WTC11 (cell line): ENCODE data around the gene APMAP. TPM values are rescaled to one million over a fixed set of nuclear protein-coding genes. Genes with fewer than 3 reads are reported as not detected.

Source experiments
- ATAC-seq: fragments of 200-7000 bp; cut with Tn5 transposase; 2 replicates; pipeline ENCODE4 v1.10.0; 2021; ENCODE audit warnings: mild to moderate bottlenecking, moderate library complexity
- CTCF ChIA-PET: fragments of 300-600 bp; sonication (Branson Sonifier 250); formaldehyde crosslinking; loops from one replicate; lab custom pipeline; 2021; ENCODE audit warnings: antibody characterized with exemption; lab: Charles Lee
- POLR2A ChIA-PET: fragments of 350-600 bp; sonication (Branson Sonifier 250); formaldehyde crosslinking; loops from one replicate; lab custom pipeline; 2021; ENCODE audit warnings: antibody characterized with exemption; lab: Charles Lee
- DNase-seq: peaks from one replicate; pipeline ENCODE4 v3.0.0; 2021; ENCODE audit warnings: low spot score
- H3K27ac Mint-ChIP-seq: 2 replicates; pipeline ENCODE4 v1.8.0; 2021; ENCODE audit warnings: mixed read lengths
- H3K27me3 Mint-ChIP-seq: 2 replicates; pipeline ENCODE4 v1.8.0; 2021; ENCODE audit warnings: low read depth, mild to moderate bottlenecking, moderate library complexity, mixed read lengths
- H3K36me3 Mint-ChIP-seq: 2 replicates; pipeline ENCODE4 v1.8.0; 2021; ENCODE audit warnings: mixed read lengths
- H3K4me1 Mint-ChIP-seq: 2 replicates; pipeline ENCODE4 v1.8.0; 2022; ENCODE audit warnings: mixed read lengths
- H3K4me3 Mint-ChIP-seq: 2 replicates; pipeline ENCODE4 v1.8.0; 2021; ENCODE audit warnings: mild to moderate bottlenecking, moderate library complexity, mixed read lengths
- H3K9me3 Mint-ChIP-seq: 2 replicates; pipeline ENCODE4 v1.8.0; 2021; ENCODE audit warnings: mixed read lengths
- AR ChIP-seq: fragments of 250-450 bp; sonication (Bioruptor Pico); IDR thresholded peaks from 2 replicates; pipeline ENCODE4 v1.9.0; 2021; ENCODE audit warnings: mild to moderate bottlenecking
- ELF4 ChIP-seq: sonication (generic); formaldehyde crosslinking; IDR thresholded peaks from 2 replicates; pipeline ENCODE4 v1.8.1; 2022; ENCODE audit warnings: low read depth, mild to moderate bottlenecking, moderate library complexity, missing genetic modification reagents
- EMX1 ChIP-seq: fragments of 250-450 bp; sonication (Bioruptor Pico); IDR thresholded peaks from 2 replicates; pipeline ENCODE4 v1.8.0; 2021; ENCODE audit warnings: mild to moderate bottlenecking
- FOXP1 ChIP-seq: sonication (generic); formaldehyde crosslinking; IDR thresholded peaks from 2 replicates; pipeline ENCODE4 v1.8.0; 2022; ENCODE audit warnings: missing genetic modification reagents, mild to moderate bottlenecking, moderate library complexity, borderline replicate concordance
- FOXP4 ChIP-seq: sonication (generic); formaldehyde crosslinking; IDR thresholded peaks from 2 replicates; pipeline ENCODE4 v1.8.0; 2022; ENCODE audit warnings: mild to moderate bottlenecking, missing genetic modification reagents
- GRHL2 ChIP-seq: fragments of 250-450 bp; sonication (Bioruptor Pico); IDR thresholded peaks from 2 replicates; pipeline ENCODE4 v1.8.0; 2022; ENCODE audit warnings: mild to moderate bottlenecking, moderate library complexity; ENCODE audit not compliant: insufficient replicate concordance, severe bottlenecking
- HMGXB4 ChIP-seq: sonication (generic); formaldehyde crosslinking; IDR thresholded peaks from 2 replicates; pipeline ENCODE4 v1.8.1; 2023; ENCODE audit warnings: mild to moderate bottlenecking, moderate library complexity, missing genetic modification reagents
- IRF1 ChIP-seq: sonication (generic); formaldehyde crosslinking; IDR thresholded peaks from 2 replicates; pipeline ENCODE4 v1.8.0; 2023; ENCODE audit warnings: missing genetic modification reagents
- JUN ChIP-seq: sonication (generic); formaldehyde crosslinking; IDR thresholded peaks from 2 replicates; pipeline ENCODE4 v1.8.0; 2023; ENCODE audit warnings: mild to moderate bottlenecking, missing genetic modification reagents
- MLX ChIP-seq: sonication (generic); formaldehyde crosslinking; IDR thresholded peaks from 2 replicates; pipeline ENCODE4 v1.8.1; 2023; ENCODE audit warnings: mild to moderate bottlenecking, missing genetic modification reagents, moderate library complexity
- MXD4 ChIP-seq: fragments of 250-450 bp; sonication (Bioruptor Pico); IDR thresholded peaks from 2 replicates; pipeline ENCODE4 v1.8.0; 2021; ENCODE audit warnings: mild to moderate bottlenecking, moderate library complexity, borderline replicate concordance
- NFYB ChIP-seq: sonication (generic); formaldehyde crosslinking; conservative IDR thresholded peaks from 2 replicates; pipeline ENCODE4 v1.8.0; 2022; ENCODE audit warnings: low read depth, missing genetic modification reagents
- NR2C2 ChIP-seq: sonication (generic); formaldehyde crosslinking; IDR thresholded peaks from 2 replicates; pipeline ENCODE4 v1.8.0; 2022; ENCODE audit warnings: mild to moderate bottlenecking, missing genetic modification reagents
- PRDM15 ChIP-seq: sonication (generic); formaldehyde crosslinking; IDR thresholded peaks from 2 replicates; pipeline ENCODE4 v1.8.0; 2022; ENCODE audit warnings: missing genetic modification reagents
- RELA ChIP-seq: sonication (generic); formaldehyde crosslinking; IDR thresholded peaks from 2 replicates; pipeline ENCODE4 v1.8.1; 2022; ENCODE audit warnings: missing genetic modification reagents, mild to moderate bottlenecking, borderline replicate concordance
- SMAD4 ChIP-seq: sonication (generic); formaldehyde crosslinking; IDR thresholded peaks from 2 replicates; pipeline ENCODE4 v1.8.0; 2022; ENCODE audit warnings: mild to moderate bottlenecking, missing genetic modification reagents
- TCF7 ChIP-seq: sonication (generic); formaldehyde crosslinking; IDR thresholded peaks from 2 replicates; pipeline ENCODE4 v1.8.0; 2022; ENCODE audit warnings: mild to moderate bottlenecking, low read depth, missing genetic modification reagents, moderate library complexity
- USF2 ChIP-seq: sonication (generic); formaldehyde crosslinking; IDR thresholded peaks from 2 replicates; pipeline ENCODE4 v1.8.1; 2023; ENCODE audit warnings: mild to moderate bottlenecking, missing genetic modification reagents, moderate library complexity
- ZMAT4 ChIP-seq: fragments of 250-450 bp; sonication (Bioruptor Pico); IDR thresholded peaks from 2 replicates; pipeline ENCODE4 v1.9.0; 2021; ENCODE audit warnings: mild to moderate bottlenecking
- ZNF138 ChIP-seq: sonication (generic); formaldehyde crosslinking; conservative IDR thresholded peaks from 2 replicates; pipeline ENCODE4 v1.8.1; 2022; ENCODE audit warnings: mild to moderate bottlenecking, moderate library complexity, missing genetic modification reagents
- ZNF232 ChIP-seq: sonication (generic); formaldehyde crosslinking; IDR thresholded peaks from 2 replicates; pipeline ENCODE4 v1.8.0; 2022; ENCODE audit warnings: mild to moderate bottlenecking, missing genetic modification reagents
- ZNF317 ChIP-seq: sonication (generic); formaldehyde crosslinking; IDR thresholded peaks from 2 replicates; pipeline ENCODE4 v1.8.1; 2023; ENCODE audit warnings: low read depth, mild to moderate bottlenecking, moderate library complexity, missing genetic modification reagents, borderline replicate concordance
- total RNA-seq: library from RNA; stranded (reverse); gene quantifications from 3 replicates; pipeline ENCODE4 v1.2.3, GENCODE V29; 2021

APMAP gene
- total RNA-seq, 1 experiment from 2014 or later: 55.3 TPM

GRCh38 chr20:25011261-25011660 lies 18.7 kb upstream of the APMAP start (continued):
- TF ChIP-seq AR (CRISPR knock-in tag) (no peak), ZNF232 (no peak), JUN (CRISPR knock-in tag) (no peak), ZNF138 (CRISPR knock-in tag) (no peak), HMGXB4 (CRISPR knock-in tag) (no peak), EMX1 (CRISPR knock-in tag) (no peak), NR2C2 (no peak), TCF7 (CRISPR knock-in tag) (no peak), ZNF317 (CRISPR knock-in tag) (no peak), FOXP4 (no peak), MLX (no peak), GRHL2 (CRISPR knock-in tag) (no peak), NFYB (no peak), MXD4 (no peak)

GRCh38 chr20:25009218-25010145 lies 16.9 kb upstream of the APMAP start:
- no peaks in the 10 kb centered on the region for H3K36me3 Mint-ChIP-seq
- DNase-seq (no peak), ATAC-seq (no peak)
- no peaks in the 10 kb centered on the region for H3K4me1 Mint-ChIP-seq
- H3K9me3 Mint-ChIP-seq: no peaks in the 10 kb centered on the region
- ChIA-PET POLR2A (no interaction called here), CTCF (interaction anchor here (1.0 to 1.5 kb wide), 2 partner anchors 56 to 79 kb away, joined by 3 to 6 read pairs; no protein-coding TSS in a partner anchor)
- H3K27ac Mint-ChIP-seq: no peak overlapping the region
- no peaks in the 10 kb centered on the region for H3K27me3 Mint-ChIP-seq
- H3K4me3 Mint-ChIP-seq: no peak overlapping the region
- no peak for TF ChIP-seq IRF1 (CRISPR knock-in tag)
- TF ChIP-seq ELF4 (CRISPR knock-in tag): no peak
- no peak for TF ChIP-seq FOXP1 (CRISPR knock-in tag)
- TF ChIP-seq RELA (CRISPR knock-in tag): no peak
- no peak for TF ChIP-seq USF2 (CRISPR knock-in tag)
- TF ChIP-seq SMAD4 (CRISPR knock-in tag): no peak
- no peak for TF ChIP-seq ZMAT4 (CRISPR knock-in tag)
- TF ChIP-seq PRDM15 (CRISPR knock-in tag): no peak
